HCT116 (cell line): Measurements from ENCODE around the gene FAM20C. TPM values are rescaled to one million over a fixed set of nuclear protein-coding genes. Genes with fewer than 3 reads are reported as not detected.

Experiments used
- ATAC-seq: fragments of 200-7000 bp; cut with Tn5 transposase; 2 replicates; pipeline ENCODE4 v1.9.1; 2020; ENCODE audit warnings: mild to moderate bottlenecking, moderate library complexity
- BruUV-seq: library from RNA; stranded (reverse); fragments of 400-500 nt; replicated peaks from 2 replicates; lab custom pipeline; 2021; lab: Mats Ljungman, UMichigan
- CTCF ChIA-PET: fragments of 300-600 bp; sonication (Branson Sonifier 250); formaldehyde crosslinking; loops from one replicate; lab custom pipeline; 2021; ENCODE audit warnings: antibody characterized with exemption; lab: Charles Lee
- POLR2A ChIA-PET: fragments of 300-600, 350-600 bp; sonication (Branson Sonifier 250); formaldehyde crosslinking; loops from one replicate; lab custom pipeline; 2021; ENCODE audit warnings: antibody characterized with exemption; lab: Charles Lee
- RAD21 ChIA-PET, 2 experiments: fragments of 300-600 bp; sonication (Branson Sonifier 250); formaldehyde crosslinking; loops; one replicate each; lab custom pipeline; 2023; ENCODE audit warnings: low total read pairs in 2 of 2; ENCODE audit not compliant: uncharacterized antibody in 2 of 2, unreplicated experiment in 2 of 2, low non-redundant PET in 1 of 2; lab: Charles Lee
- DNase-seq: peaks from one replicate; pipeline ENCODE4 v3.0.0-alpha.2; 2010; ENCODE audit warnings: low read depth, low spot score
- H2AFZ ChIP-seq: fragments of 200-600 bp; shearing (Covaris generic), sonication (generic); 2 replicates; pipeline ENCODE4 v1.6.1; 2017; ENCODE audit warnings: low read depth, mixed run types, mixed read lengths, antibody characterized with exemption, low read length; ENCODE audit not compliant: poor library complexity, severe bottlenecking
- H3K27ac ChIP-seq: 2 replicates; pipeline ENCODE4 v1.5.1; 2012; ENCODE audit warnings: low read depth, low read length
- H3K27me3 ChIP-seq: fragments of 200-600 bp; sonication (generic); 2 replicates; pipeline ENCODE4 v1.6.1; 2016; ENCODE audit warnings: mixed run types, low read length, mixed read lengths; ENCODE audit not compliant: insufficient read depth
- H3K36me3 ChIP-seq, 2 experiments: fragments of 200-500 bp in 1 of 2; fragments of 200-600 bp in 1 of 2; sonication (Bioruptor generic) in 1 of 2; sonication (generic) in 1 of 2; 2 replicates each; pipeline versions ENCODE4 v1.5.1 to v1.6.1; 2014 to 2016; ENCODE audit warnings: low read length in 2 of 2, inconsistent platforms in 1 of 2, mixed read lengths in 1 of 2, mixed run types in 1 of 2; ENCODE audit not compliant: insufficient read depth in 2 of 2, control insufficient read depth in 1 of 2
- H3K4me1 ChIP-seq, 2 experiments: fragments of 200-600 bp in 1 of 2; sonication (generic) in 1 of 2; 2 replicates each; pipeline versions ENCODE4 v1.5.1 to v1.6.1; 2012 to 2017; ENCODE audit warnings: low read length in 2 of 2, inconsistent platforms in 1 of 2, mild to moderate bottlenecking in 1 of 2, mixed read lengths in 1 of 2, mixed run types in 1 of 2, moderate library complexity in 1 of 2; ENCODE audit not compliant: insufficient read depth in 2 of 2, control insufficient read depth in 1 of 2
- H3K4me2 ChIP-seq: fragments of 200-600 bp; sonication (generic); 2 replicates; pipeline ENCODE4 v1.6.1; 2017; ENCODE audit warnings: mixed run types, low read length, mixed read lengths
- H3K4me3 ChIP-seq, 2 experiments: fragments of 200-600 bp in 1 of 2; sonication (generic) in 1 of 2; replicated peaks in 1 of 2; 2 replicates each; pipeline ENCODE4 v1.5.1; 2011 to 2016; ENCODE audit warnings: low read length in 2 of 2, control low read depth in 1 of 2, low read depth in 1 of 2, mild to moderate bottlenecking in 1 of 2, mixed read lengths in 1 of 2, mixed run types in 1 of 2
- H3K79me2 ChIP-seq: fragments of 200-600 bp; sonication (generic); 2 replicates; pipeline ENCODE4 v1.6.1; 2017; ENCODE audit warnings: mild to moderate bottlenecking, mixed run types, low read length, moderate library complexity, mixed read lengths; ENCODE audit not compliant: insufficient read depth
- H3K9ac ChIP-seq: fragments of 200-600 bp; sonication (generic); 2 replicates; pipeline ENCODE4 v1.6.1; 2016; ENCODE audit warnings: low read length, mixed read lengths
- H3K9me2 ChIP-seq: fragments of 200-600 bp; sonication (generic), shearing (Covaris generic); 2 replicates; pipeline ENCODE4 v1.6.1; 2017; ENCODE audit warnings: mixed run types, mild to moderate bottlenecking, moderate library complexity; ENCODE audit not compliant: insufficient read depth
- H3K9me3 ChIP-seq, 2 experiments: fragments of 200-500 bp in 1 of 2; fragments of 200-600 bp in 1 of 2; sonication (Bioruptor generic) in 1 of 2; sonication (generic) in 1 of 2; 2 replicates each; pipeline ENCODE4 v1.6.1; 2014 to 2017; ENCODE audit warnings: low read length in 2 of 2, mixed read lengths in 2 of 2, inconsistent platforms in 1 of 2, low read depth in 1 of 2, mild to moderate bottlenecking in 1 of 2, mixed run types in 1 of 2, moderate library complexity in 1 of 2; ENCODE audit not compliant: control insufficient read depth in 1 of 2, insufficient read depth in 1 of 2
- H4K20me1 ChIP-seq: fragments of 200-600 bp; sonication (generic), shearing (Covaris generic); 2 replicates; pipeline ENCODE4 v1.6.1; 2017; ENCODE audit warnings: mixed run types, mild to moderate bottlenecking, moderate library complexity; ENCODE audit not compliant: insufficient read depth
- CBX3 ChIP-seq: IDR thresholded peaks from 2 replicates; pipeline ENCODE4 v1.6.1; 2012; ENCODE audit warnings: low read depth
- EGR1 ChIP-seq: IDR thresholded peaks from 2 replicates; pipeline ENCODE4 v1.6.1; 2012; ENCODE audit warnings: low read depth
- ELF1 ChIP-seq: IDR thresholded peaks from 2 replicates; pipeline ENCODE4 v1.6.1; 2012; ENCODE audit warnings: low read depth, borderline replicate concordance
- EZH2 ChIP-seq: fragments of 200-600 bp; sonication (generic); IDR thresholded peaks from 2 replicates; pipeline ENCODE4 v1.6.1; 2017; ENCODE audit warnings: antibody characterized with exemption, mixed run types
- FOSL1 ChIP-seq: IDR thresholded peaks from 2 replicates; pipeline ENCODE4 v1.6.1; 2012; ENCODE audit warnings: low read depth
- JUND ChIP-seq: IDR thresholded peaks from 2 replicates; pipeline ENCODE4 v1.6.1; 2012
- RAD21 ChIP-seq: IDR thresholded peaks from 2 replicates; pipeline ENCODE4 v1.6.1; 2012; ENCODE audit warnings: low read depth, mild to moderate bottlenecking
- REST ChIP-seq: IDR thresholded peaks from 2 replicates; pipeline ENCODE4 v1.6.1; 2012; ENCODE audit warnings: low read depth
- SP1 ChIP-seq: IDR thresholded peaks from 2 replicates; pipeline ENCODE4 v1.6.1; 2012; ENCODE audit warnings: low read depth
- SRF ChIP-seq: IDR thresholded peaks from 2 replicates; pipeline ENCODE4 v1.6.1; 2012; ENCODE audit warnings: low read depth
- TCF7L2 ChIP-seq: IDR thresholded peaks from 2 replicates; pipeline ENCODE4 v1.7.0; 2011; ENCODE audit warnings: borderline replicate concordance, inconsistent platforms; ENCODE audit not compliant: insufficient read depth, insufficient read length; ENCODE audit errors: extremely low read depth
- YY1 ChIP-seq: IDR thresholded peaks from 2 replicates; pipeline ENCODE4 v1.6.1; 2011; ENCODE audit warnings: low read length, low read depth, moderate library complexity, mild to moderate bottlenecking; ENCODE audit not compliant: insufficient replicate concordance; ENCODE audit errors: extremely low read depth
- ZNF274 ChIP-seq: fragments of 200-500 bp; sonication (Bioruptor generic); IDR thresholded peaks from 2 replicates; pipeline ENCODE4 v1.6.1; 2014; ENCODE audit warnings: mild to moderate bottlenecking, low read depth, low read length, inconsistent platforms
- intact Hi-C: fragments of 100-400 bp; cut with micrococcal nuclease; formaldehyde crosslinking; loops from 2 replicates; pipeline ENCODE4 v1.10.0; 2022
- total RNA-seq: library from RNA; stranded (reverse); gene quantifications from one replicate; pipeline ENCODE4 v1.2.1, GENCODE V29; 2021; ENCODE audit not compliant: unreplicated experiment
- TF ChIP-seq, protein P1 (sequence below), 3 experiments: fragments of 200-600 bp in 1 of 3; sonication (generic) in 1 of 3; IDR thresholded peaks in 2 of 3; conservative IDR thresholded peaks in 1 of 3; 2 replicates each; pipeline ENCODE4 v1.5.1; 2012 to 2017; ENCODE audit warnings: low read depth in 2 of 3, low read length in 2 of 3, antibody characterized with exemption in 1 of 3, borderline replicate concordance in 1 of 3, control low read depth in 1 of 3, mild to moderate bottlenecking in 1 of 3, mixed read lengths in 1 of 3, mixed run types in 1 of 3, moderate library complexity in 1 of 3; ENCODE audit not compliant: insufficient read depth in 1 of 3

Gene FAM20C
- total RNA-seq, 1 experiment from 2014 or later = 27.1 TPM

DNA sequence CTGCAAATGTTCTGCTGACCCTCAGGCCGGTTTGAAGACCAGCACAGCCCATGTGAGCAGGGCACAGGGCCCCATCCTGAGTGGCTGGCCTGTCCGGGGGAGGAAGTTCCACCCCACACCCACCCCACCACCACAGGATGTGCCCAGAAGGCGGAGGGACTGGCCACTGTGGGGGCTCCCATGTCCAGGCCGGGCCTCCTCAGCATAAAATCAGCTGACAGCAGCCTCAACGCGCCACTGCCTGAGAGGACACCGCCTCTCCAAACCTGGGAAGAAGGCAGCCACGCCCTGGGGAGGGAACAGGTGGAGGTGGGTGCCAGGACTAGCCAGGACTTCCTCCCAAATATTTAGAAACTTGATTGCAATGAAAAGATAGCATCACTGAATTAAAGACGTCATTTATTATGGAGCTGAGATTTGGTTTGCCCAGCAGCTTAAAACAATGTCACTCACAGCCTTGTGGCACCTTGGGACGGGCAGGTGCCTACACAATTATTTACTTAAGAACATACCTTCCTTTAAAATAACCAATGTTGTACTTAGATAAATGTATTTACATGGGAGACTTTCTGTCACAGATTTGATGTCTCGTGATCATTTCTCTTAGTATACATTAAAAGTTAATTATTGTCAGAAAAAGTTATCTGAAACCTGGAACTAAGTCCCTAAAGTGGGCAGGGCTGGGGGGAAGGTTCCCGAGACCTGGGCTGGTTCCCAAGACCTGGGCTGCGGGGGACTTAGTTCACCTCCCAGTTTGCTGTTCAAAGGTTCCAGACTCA lies 27.3 kb upstream of the FAM20C start:
- no peak overlapping the region for H3K4me2 ChIP-seq
- DNase-seq (no peak), ATAC-seq (no peak)
- no peak overlapping the region for H3K4me3 ChIP-seq
- H3K79me2 ChIP-seq = no peaks in the 10 kb centered on the region
- H3K27ac ChIP-seq = no peak overlapping the region
- H2AFZ ChIP-seq = no peak overlapping the region
- CTCF ChIA-PET = no interaction called here
- no peak overlapping the region for H3K9ac ChIP-seq
- no peaks in the 10 kb centered on the region for H4K20me1 ChIP-seq
- H3K36me3 ChIP-seq = no peaks in the 10 kb centered on the region
- intact Hi-C loops = no loop called here
- 0 out of 2 replicates have a peak, but pooled peaks cover 7% of the 10 kb centered on the region for H3K27me3 ChIP-seq
- TF ChIP-seq YY1 (no peak), RAD21 (no peak)
- RAD21 ChIA-PET = no interaction called here
- H3K9me2 ChIP-seq = no peaks in the 10 kb centered on the region
- no TSS peak for BruUV-seq
- POLR2A ChIA-PET = no interaction called here
- no peaks in the 10 kb centered on the region for H3K4me1 ChIP-seq
- H3K9me3 ChIP-seq = no peaks in the 10 kb centered on the region

GRCh38 chr7:165661-166337 lies 26.6 kb upstream of the FAM20C start:
- Histone ChIP-seq H3K9ac (no peak overlapping the region), H3K4me2 (no peak overlapping the region), H3K27me3 (0 out of 2 replicates have a peak, but pooled peaks cover 7% of the 10 kb centered on the region), H3K79me2 (no peaks in the 10 kb centered on the region), H3K4me1 (no peaks in the 10 kb centered on the region), H3K36me3 (no peaks in the 10 kb centered on the region), H3K4me3 (no peak overlapping the region), H3K9me2 (no peaks in the 10 kb centered on the region), H4K20me1 (no peaks in the 10 kb centered on the region), H2AFZ (no peak overlapping the region), H3K9me3 (no peaks in the 10 kb centered on the region), H3K27ac (no peak overlapping the region)
- DNase-seq (no peak), ATAC-seq (no peak)
- RAD21 ChIA-PET = no interaction called here
- CTCF ChIA-PET = no interaction called here
- intact Hi-C loops = no loop called here
- POLR2A ChIA-PET = no interaction called here
- BruUV-seq = no TSS peak
- TF ChIP-seq ZNF274 = no peak
- TF ChIP-seq SP1 = no peak
- no peak for TF ChIP-seq YY1
- TF ChIP-seq, protein P1, sequence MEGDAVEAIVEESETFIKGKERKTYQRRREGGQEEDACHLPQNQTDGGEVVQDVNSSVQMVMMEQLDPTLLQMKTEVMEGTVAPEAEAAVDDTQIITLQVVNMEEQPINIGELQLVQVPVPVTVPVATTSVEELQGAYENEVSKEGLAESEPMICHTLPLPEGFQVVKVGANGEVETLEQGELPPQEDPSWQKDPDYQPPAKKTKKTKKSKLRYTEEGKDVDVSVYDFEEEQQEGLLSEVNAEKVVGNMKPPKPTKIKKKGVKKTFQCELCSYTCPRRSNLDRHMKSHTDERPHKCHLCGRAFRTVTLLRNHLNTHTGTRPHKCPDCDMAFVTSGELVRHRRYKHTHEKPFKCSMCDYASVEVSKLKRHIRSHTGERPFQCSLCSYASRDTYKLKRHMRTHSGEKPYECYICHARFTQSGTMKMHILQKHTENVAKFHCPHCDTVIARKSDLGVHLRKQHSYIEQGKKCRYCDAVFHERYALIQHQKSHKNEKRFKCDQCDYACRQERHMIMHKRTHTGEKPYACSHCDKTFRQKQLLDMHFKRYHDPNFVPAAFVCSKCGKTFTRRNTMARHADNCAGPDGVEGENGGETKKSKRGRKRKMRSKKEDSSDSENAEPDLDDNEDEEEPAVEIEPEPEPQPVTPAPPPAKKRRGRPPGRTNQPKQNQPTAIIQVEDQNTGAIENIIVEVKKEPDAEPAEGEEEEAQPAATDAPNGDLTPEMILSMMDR (IDR thresholded peaks at IDR 0.05 in 2 of 3, conservative IDR thresholded peaks at IDR 0.05 in 1 of 3; ENCODE audit: borderline replicate concordance in 1 of 3, insufficient read depth in 1 of 3, low read depth in 2 of 3, low read length in 2 of 3) = no peak
- TF ChIP-seq TCF7L2 = no peak
- TF ChIP-seq REST = no peak
- TF ChIP-seq EZH2 = no peak
- no peak for TF ChIP-seq ELF1
- no peak for TF ChIP-seq FOSL1
- no peak for TF ChIP-seq SRF
- TF ChIP-seq EGR1 = no peak
- TF ChIP-seq JUND = no peak
- no peak for TF ChIP-seq CBX3
